Large intestine (tissue), 12 donors: Measurements from ENCODE around the gene VDAC2. TPM values are rescaled to one million over a fixed set of nuclear protein-coding genes. Genes with fewer than 3 reads are reported as not detected.

Experiments used
- DNase-seq, 2 donors: peaks; one replicate each; pipeline versions ENCODE4 v3.0.0 to v3.0.0-alpha.2; 2013
- H3K27ac ChIP-seq: one replicate; pipeline ENCODE4 v1.5.1; 2013; ENCODE audit warnings: low read length
- H3K27me3 ChIP-seq: 2 replicates; pipeline ENCODE4 v1.6.1; 2013; ENCODE audit warnings: low read length; ENCODE audit not compliant: control insufficient read depth, insufficient read depth
- H3K36me3 ChIP-seq: 2 replicates; pipeline ENCODE4 v1.6.1; 2013; ENCODE audit warnings: low read length; ENCODE audit not compliant: control insufficient read depth, insufficient read depth
- H3K4me1 ChIP-seq: one replicate; pipeline ENCODE4 v1.6.1; 2013; ENCODE audit warnings: low read length; ENCODE audit not compliant: control insufficient read depth, insufficient read depth
- H3K4me3 ChIP-seq: one replicate; pipeline ENCODE4 v1.5.1; 2013; ENCODE audit warnings: low read length
- H3K9me3 ChIP-seq: one replicate; pipeline ENCODE4 v1.6.1; 2013; ENCODE audit warnings: mild to moderate bottlenecking, low read depth, low read length, moderate library complexity; ENCODE audit not compliant: control insufficient read depth
- WGBS: methylation state at CpG from one replicate; pipeline ENCODE4 v1.1.5; 2013; ENCODE audit warnings: low lambda C conversion rate; ENCODE audit not compliant: insufficient coverage; 5-methylcytosine and 5-hydroxymethylcytosine counted together
- long read RNA-seq, 11 donors: transcript quantifications; one replicate each; lab custom pipeline, GENCODE V29; 2026
- polyA plus RNA-seq: library from polyadenylated mRNA; unstranded; fragments of 120-200 nt; gene quantifications from one replicate; pipeline ENCODE4 v1.2.1, GENCODE V29; 2013

VDAC2 gene, protein sequence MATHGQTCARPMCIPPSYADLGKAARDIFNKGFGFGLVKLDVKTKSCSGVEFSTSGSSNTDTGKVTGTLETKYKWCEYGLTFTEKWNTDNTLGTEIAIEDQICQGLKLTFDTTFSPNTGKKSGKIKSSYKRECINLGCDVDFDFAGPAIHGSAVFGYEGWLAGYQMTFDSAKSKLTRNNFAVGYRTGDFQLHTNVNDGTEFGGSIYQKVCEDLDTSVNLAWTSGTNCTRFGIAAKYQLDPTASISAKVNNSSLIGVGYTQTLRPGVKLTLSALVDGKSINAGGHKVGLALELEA
- 189 TPM for polyA plus RNA-seq
- long read RNA-seq, donor 1, transcript VDAC2-203 (10 exons, 1,557 nt) = major isoform, 56 of 72 reads
- long read RNA-seq, donor 1, partial matches to known transcripts = 15 of 72 reads
- long read RNA-seq, donor 1, other reads (novel, unspliced or antisense) = 0 of 72 reads
- long read RNA-seq, donor 2, transcript VDAC2-203 (10 exons, 1,557 nt) = major isoform, 93 of 132 reads
- long read RNA-seq, donor 2, partial matches to known transcripts = 34 of 132 reads
- long read RNA-seq, donor 2, other reads (novel, unspliced or antisense) = 0 of 132 reads
- long read RNA-seq, donor 3 = 0 reads
- long read RNA-seq, donor 4, transcript VDAC2-203 (10 exons, 1,557 nt) = major isoform, 9 of 16 reads
- long read RNA-seq, donor 4, partial matches to known transcripts = 7 of 16 reads
- long read RNA-seq, donor 4, other reads (novel, unspliced or antisense) = 0 of 16 reads
- long read RNA-seq, donor 5, transcript VDAC2-203 (10 exons, 1,557 nt) = major isoform, 32 of 70 reads
- long read RNA-seq, donor 5, partial matches to known transcripts = 27 of 70 reads
- long read RNA-seq, donor 5, other reads (novel, unspliced or antisense) = 11 of 70 reads
- long read RNA-seq, donor 6, transcript VDAC2-203 (10 exons, 1,557 nt) = major isoform, 89 of 105 reads
- long read RNA-seq, donor 6, partial matches to known transcripts = 11 of 105 reads
- long read RNA-seq, donor 6, other reads (novel, unspliced or antisense) = 0 of 105 reads
- long read RNA-seq, donor 7, transcript VDAC2-203 (10 exons, 1,557 nt) = major isoform, 43 of 50 reads
- long read RNA-seq, donor 7, partial matches to known transcripts = 7 of 50 reads
- long read RNA-seq, donor 7, other reads (novel, unspliced or antisense) = 0 of 50 reads
- long read RNA-seq, donor 8, transcript VDAC2-203 (10 exons, 1,557 nt) = major isoform, 99 of 159 reads
- long read RNA-seq, donor 8, partial matches to known transcripts = 53 of 159 reads
- long read RNA-seq, donor 8, other reads (novel, unspliced or antisense) = 5 of 159 reads
- long read RNA-seq, donor 9, transcript VDAC2-203 (10 exons, 1,557 nt) = major isoform, 76 of 95 reads
- long read RNA-seq, donor 9, partial matches to known transcripts = 18 of 95 reads
- long read RNA-seq, donor 9, other reads (novel, unspliced or antisense) = 0 of 95 reads
- long read RNA-seq, donor 10, transcript VDAC2-203 (10 exons, 1,557 nt) = major isoform, 103 of 149 reads
- long read RNA-seq, donor 10, partial matches to known transcripts = 45 of 149 reads
- long read RNA-seq, donor 10, other reads (novel, unspliced or antisense) = 0 of 149 reads
- long read RNA-seq, donor 11, transcript VDAC2-203 (10 exons, 1,557 nt) = major isoform, 60 of 134 reads
- long read RNA-seq, donor 11, partial matches to known transcripts = 26 of 134 reads
- long read RNA-seq, donor 11, other reads (novel, unspliced or antisense) = 46 of 134 reads

DNA sequence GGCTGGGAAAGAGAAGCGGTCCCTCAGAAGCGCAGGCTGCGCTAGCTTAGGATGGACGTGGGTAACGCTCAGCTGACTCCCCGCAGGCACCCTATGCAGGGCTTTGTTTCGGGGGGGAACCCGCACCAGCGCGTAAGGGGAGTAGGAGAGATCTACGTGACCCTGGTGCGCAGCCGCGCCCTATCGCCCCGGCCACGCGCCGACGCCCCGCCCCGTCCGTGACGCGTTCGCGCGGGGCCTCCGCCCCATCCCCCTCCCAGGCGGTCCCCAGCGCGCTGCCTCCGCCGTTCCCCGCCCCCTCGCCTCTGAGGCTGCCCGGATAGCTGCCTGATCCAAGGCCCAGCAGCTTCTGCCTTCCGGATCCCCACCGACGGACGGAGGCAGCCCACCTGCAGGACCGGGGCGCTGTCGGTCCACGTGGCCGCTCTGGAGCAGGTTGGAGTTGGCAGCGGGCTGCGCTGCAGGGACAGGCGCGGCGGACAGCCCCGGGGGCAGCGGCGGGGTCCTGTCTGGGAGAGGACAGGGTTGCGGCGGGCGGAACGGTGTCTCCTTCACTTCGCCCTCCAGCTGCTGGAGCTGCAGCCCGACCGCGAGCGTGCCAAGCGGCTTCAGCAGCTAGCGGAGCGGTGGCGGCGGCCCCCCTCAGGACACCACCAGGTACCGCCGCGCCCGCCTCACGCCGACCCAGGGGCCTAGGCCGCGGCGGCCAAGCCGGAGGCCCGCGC is at the start of gene VDAC2:
VDAC2 (plus strand) TSS at position 515 of the 725 bp plus-strand sequence. CDS start 363 bp downstream, outside the sequence.
- Histone ChIP-seq H3K4me3 (peak within 1 kb of the TSS; percentile 92), H3K36me3 (peaks cover 30% of the 10 kb centered on the region), H3K27me3 (no peaks in the 10 kb centered on the region), H3K9me3 (no peaks in the 10 kb centered on the region), H3K4me1 (peaks cover 22% of the 10 kb centered on the region), H3K27ac (peak within 1 kb of the TSS; percentile 98)
- WGBS = no CpG with 5 or more reads among the region's 80 CpGs
- DNase-seq = peak; percentile 89 to 93

DNA sequence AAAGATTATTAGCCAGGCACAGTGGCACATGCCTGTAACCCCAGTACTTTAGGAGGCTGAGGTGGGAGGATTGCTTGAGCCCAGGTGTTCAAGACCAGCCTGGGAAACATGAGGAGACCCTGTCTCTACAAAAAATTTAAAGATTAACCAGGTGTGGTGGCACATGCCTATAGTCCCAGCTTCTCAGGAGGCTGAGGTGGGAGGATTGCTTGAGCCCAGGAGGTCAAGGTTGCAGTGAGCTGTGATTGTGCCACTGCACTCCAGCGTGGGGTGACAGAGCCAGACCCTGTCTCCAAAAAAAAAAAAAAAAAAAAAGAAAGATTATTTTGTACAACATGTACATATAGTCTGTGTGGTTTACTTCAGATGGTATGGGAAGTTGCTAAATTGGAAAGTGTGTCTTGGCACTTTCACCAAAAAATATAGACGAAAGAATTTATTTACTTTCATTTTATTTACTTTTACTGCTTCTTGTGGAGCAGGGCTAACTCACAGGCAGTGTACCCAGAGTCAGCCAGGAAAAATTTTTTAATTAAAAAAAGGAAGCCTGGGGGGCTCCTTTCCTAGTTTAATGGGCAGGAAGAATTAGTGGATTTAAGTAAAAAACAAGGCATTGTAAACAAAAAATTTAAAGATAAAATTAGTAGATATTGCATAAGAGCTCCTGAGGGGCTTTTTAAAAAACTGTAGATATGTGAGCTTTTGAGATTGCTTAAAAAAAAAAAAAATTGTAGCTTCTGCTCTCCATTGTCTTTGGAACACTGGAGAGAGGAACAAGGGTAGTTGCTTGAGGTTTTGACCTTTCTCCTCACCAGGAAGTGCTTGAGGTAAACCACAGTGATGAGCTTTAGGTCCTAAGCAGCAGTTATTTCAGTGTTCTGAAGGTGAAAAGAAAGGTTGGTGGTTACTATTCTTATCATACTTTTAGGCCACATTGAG is 44.6 kb upstream of the VDAC2 start:
- Histone ChIP-seq H3K27me3 (no peaks in the 10 kb centered on the region), H3K4me3 (no peak overlapping the region), H3K36me3 (peaks cover 10% of the 10 kb centered on the region), H3K4me1 (no peaks in the 10 kb centered on the region), H3K27ac (no peak overlapping the region), H3K9me3 (no peaks in the 10 kb centered on the region)
- peak; percentile 3 to 10 for DNase-seq
- no CpG with 5 or more reads among the region's 2 CpGs for WGBS

DNA sequence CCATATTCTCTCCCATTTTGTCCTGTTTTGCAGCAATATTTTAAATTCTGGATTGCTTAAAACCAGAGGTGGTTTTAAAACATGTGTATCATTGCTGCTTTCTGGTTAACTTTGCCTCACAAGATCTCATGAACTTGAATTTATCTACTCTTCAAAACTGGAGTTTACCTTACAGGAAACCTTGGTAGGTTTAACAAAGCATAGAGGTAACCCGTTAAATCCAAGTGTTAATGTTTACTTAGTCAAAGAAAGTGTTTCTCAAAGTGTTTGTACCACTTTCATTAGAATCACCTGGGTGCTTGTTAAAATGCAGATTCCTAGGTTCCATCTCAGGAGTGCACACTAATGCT is 44.0 kb upstream of the VDAC2 start:
- H3K4me1 ChIP-seq = no peaks in the 10 kb centered on the region
- no peak for DNase-seq
- no peak overlapping the region for H3K4me3 ChIP-seq
- no peaks in the 10 kb centered on the region for H3K9me3 ChIP-seq
- H3K27me3 ChIP-seq = no peaks in the 10 kb centered on the region
- peaks cover 10% of the 10 kb centered on the region for H3K36me3 ChIP-seq
- no CpG with 5 or more reads among the region's 1 CpG for WGBS
- no peak overlapping the region for H3K27ac ChIP-seq

- no peaks in the 10 kb centered on the region for H3K27me3 ChIP-seq
- no CpG with 5 or more reads among the region's 6 CpGs for WGBS
- DNase-seq = no peak
- no peaks in the 10 kb centered on the region for H3K9me3 ChIP-seq
- no peaks in the 10 kb centered on the region for H3K4me1 ChIP-seq
- no peak overlapping the region for H3K4me3 ChIP-seq
- H3K36me3 ChIP-seq = peaks cover 10% of the 10 kb centered on the region
- H3K27ac ChIP-seq = no peak overlapping the region
These were observed 42.3 kb upstream of the VDAC2 start for GRCh38 chr10:75168275-75168674.

DNA sequence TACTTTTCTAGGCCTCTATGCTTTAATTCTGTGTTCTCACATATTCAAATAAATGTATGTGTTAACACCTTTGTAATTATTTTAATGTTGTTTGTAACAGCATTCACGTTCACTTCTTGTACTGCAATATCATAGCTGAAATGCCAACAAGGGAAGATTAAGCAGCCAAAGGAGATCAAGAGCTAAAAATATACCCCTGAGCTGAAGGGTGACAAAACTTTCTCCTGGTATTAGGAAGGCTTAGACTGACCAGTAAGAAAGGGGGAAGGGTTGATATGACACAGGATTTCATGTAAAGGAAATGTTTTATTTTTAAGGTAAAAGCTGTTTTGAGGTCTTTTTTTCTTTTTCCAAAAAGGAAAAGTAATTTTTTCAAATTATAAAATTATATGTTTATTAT is 40.4 kb upstream of the VDAC2 start:
- Histone ChIP-seq H3K27me3 (no peaks in the 10 kb centered on the region), H3K4me1 (no peaks in the 10 kb centered on the region), H3K4me3 (no peak overlapping the region), H3K27ac (no peak overlapping the region), H3K9me3 (no peaks in the 10 kb centered on the region), H3K36me3 (peaks cover 7% of the 10 kb centered on the region)
- DNase-seq = no peak
- 100% methylated on average over 1 of the region's 1 CpG for WGBS

- WGBS = 100% methylated on average over 1 of the region's 2 CpGs
- no peaks in the 10 kb centered on the region for H3K4me1 ChIP-seq
- no peak overlapping the region for H3K27ac ChIP-seq
- no peaks in the 10 kb centered on the region for H3K27me3 ChIP-seq
- peaks cover 5% of the 10 kb centered on the region for H3K36me3 ChIP-seq
- no peak overlapping the region for H3K4me3 ChIP-seq
- H3K9me3 ChIP-seq = no peaks in the 10 kb centered on the region
- no peak for DNase-seq
These were observed 35.5 kb upstream of the VDAC2 start for GRCh38 chr10:75175046-75175445.

- Histone ChIP-seq H3K27me3 (no peaks in the 10 kb centered on the region), H3K4me3 (no peak overlapping the region), H3K27ac (no peak overlapping the region), H3K36me3 (peaks cover 5% of the 10 kb centered on the region), H3K9me3 (no peaks in the 10 kb centered on the region), H3K4me1 (no peaks in the 10 kb centered on the region)
- WGBS = 100% methylated on average over 1 of the region's 6 CpGs
- DNase-seq = no peak
These were observed 34.5 kb upstream of the VDAC2 start for GRCh38 chr10:75176046-75176445.

DNA sequence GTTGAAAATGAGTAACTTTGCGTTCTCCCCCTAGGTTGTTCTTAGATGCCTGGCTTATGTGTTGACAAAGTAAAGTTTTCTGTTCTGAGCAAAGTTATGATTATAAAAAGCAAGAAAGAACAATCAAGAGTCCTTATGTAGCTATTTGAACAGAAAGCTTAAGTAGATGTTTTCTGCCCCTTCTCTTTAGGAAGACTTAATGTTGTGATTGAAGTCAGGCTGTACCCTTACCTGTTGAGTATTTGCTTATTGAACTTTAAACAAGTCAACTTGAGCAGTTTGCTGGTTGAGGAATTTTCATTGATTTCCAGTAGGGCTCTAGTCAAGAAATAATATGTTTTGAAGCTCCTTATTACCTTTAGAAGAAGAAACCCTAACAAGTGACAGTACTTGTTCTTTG is 33.9 kb upstream of the VDAC2 start:
- H3K4me3 ChIP-seq = no peak overlapping the region
- no peaks in the 10 kb centered on the region for H3K27me3 ChIP-seq
- H3K36me3 ChIP-seq = peaks cover 5% of the 10 kb centered on the region
- no peak overlapping the region for H3K27ac ChIP-seq
- DNase-seq = no peak
- H3K9me3 ChIP-seq = no peaks in the 10 kb centered on the region
- 100% methylated on average over 1 of the region's 1 CpG for WGBS
- peaks cover 3% of the 10 kb centered on the region for H3K4me1 ChIP-seq
